ENCODE measurements around the gene HAUS2. TPM values are rescaled to one million over a fixed set of nuclear protein-coding genes. Genes with fewer than 3 reads are reported as not detected.

The HAUS2 gene
- total RNA-seq, 1 donor from 2014 or later: 24.4 TPM

GRCh38 chr15:42611532-42611931 lies 62.9 kb downstream of the HAUS2 start:
- Histone ChIP-seq H3K9me3 (ENCODE audit: insufficient read depth, low read depth, low read length) (no peaks in the 10 kb centered on the region), H3K27me3 (ENCODE audit: insufficient read depth, low read length) (no peaks in the 10 kb centered on the region), H3K27ac (ENCODE audit: low read depth, low read length) (no peak overlapping the region), H3K4me3 (ENCODE audit: insufficient read depth, low read depth, low read length) (no peak overlapping the region), H3K36me3 (ENCODE audit: insufficient read depth, low read length) (no peaks in the 10 kb centered on the region), H3K4me1 (ENCODE audit: insufficient read depth, low read length) (peaks cover 6% of the 10 kb centered on the region), H3K4me2 (ENCODE audit: low read length) (no peak overlapping the region), H3K9ac (ENCODE audit: low read length) (no peak overlapping the region), H3K79me2 (ENCODE audit: insufficient read depth, low read length) (no peaks in the 10 kb centered on the region), H2AFZ (ENCODE audit: low read depth, low read length) (no peak overlapping the region), H4K20me1 (ENCODE audit: insufficient read depth, low read length) (no peaks in the 10 kb centered on the region)
- TF ChIP-seq CTCF (IDR thresholded peaks at IDR 0.05; ENCODE audit: insufficient read depth, low read depth, low read length): no peak
- TF ChIP-seq EZH2 (IDR thresholded peaks at IDR 0.05; ENCODE audit: insufficient read depth, low read length): no peak
- Mint-ChIP-seq H3K27ac (ENCODE audit: unreplicated experiment) (no peak overlapping the region), H3K36me3 (ENCODE audit: low read depth, unreplicated experiment) (no peaks in the 10 kb centered on the region), H3K9me3 (ENCODE audit: unreplicated experiment) (no peaks in the 10 kb centered on the region), H3K27me3 (ENCODE audit: low read depth, unreplicated experiment) (no peaks in the 10 kb centered on the region), H3K4me1 (ENCODE audit: low read depth, unreplicated experiment) (peaks cover 6% of the 10 kb centered on the region), H3K4me3 (ENCODE audit: unreplicated experiment) (no peak overlapping the region)
- FAIRE-seq (no peak), DNase-seq (ENCODE audit: low read depth) (no peak)

GRCh38 chr15:42612367-42612912 lies 63.8 kb downstream of the HAUS2 start:
- H3K27me3 ChIP-seq (ENCODE audit: insufficient read depth, low read length): no peaks in the 10 kb centered on the region
- no peaks in the 10 kb centered on the region for H3K36me3 ChIP-seq (ENCODE audit: insufficient read depth, low read length)
- Mint-ChIP-seq H3K27me3 (ENCODE audit: low read depth, unreplicated experiment) (no peaks in the 10 kb centered on the region), H3K4me1 (ENCODE audit: low read depth, unreplicated experiment) (peaks cover 6% of the 10 kb centered on the region), H3K4me3 (ENCODE audit: unreplicated experiment) (no peak overlapping the region), H3K27ac (ENCODE audit: unreplicated experiment) (no peak overlapping the region), H3K36me3 (ENCODE audit: low read depth, unreplicated experiment) (no peaks in the 10 kb centered on the region), H3K9me3 (ENCODE audit: unreplicated experiment) (no peaks in the 10 kb centered on the region)
- DNase-seq (ENCODE audit: low read depth) (no peak), FAIRE-seq (no peak)
- H3K4me2 ChIP-seq (ENCODE audit: low read length): no peak overlapping the region
- H3K9ac ChIP-seq (ENCODE audit: low read length): no peak overlapping the region
- no peak overlapping the region for H3K27ac ChIP-seq (ENCODE audit: low read depth, low read length)
- no peak overlapping the region for H2AFZ ChIP-seq (ENCODE audit: low read depth, low read length)
- no peaks in the 10 kb centered on the region for H3K9me3 ChIP-seq (ENCODE audit: insufficient read depth, low read depth, low read length)
- no peaks in the 10 kb centered on the region for H3K79me2 ChIP-seq (ENCODE audit: insufficient read depth, low read length)
- no peak overlapping the region for H3K4me3 ChIP-seq (ENCODE audit: insufficient read depth, low read depth, low read length)
- peaks cover 6% of the 10 kb centered on the region for H3K4me1 ChIP-seq (ENCODE audit: insufficient read depth, low read length)
- no peaks in the 10 kb centered on the region for H4K20me1 ChIP-seq (ENCODE audit: insufficient read depth, low read length)
- no peak for TF ChIP-seq CTCF (IDR thresholded peaks at IDR 0.05; ENCODE audit: insufficient read depth, low read depth, low read length)
- TF ChIP-seq EZH2 (IDR thresholded peaks at IDR 0.05; ENCODE audit: insufficient read depth, low read length): no peak

GRCh38 chr15:42616107-42616506 lies 67.5 kb downstream of the HAUS2 start:
- H3K9ac ChIP-seq (ENCODE audit: low read length): no peak overlapping the region
- H3K27ac ChIP-seq (ENCODE audit: low read depth, low read length): no peak overlapping the region
- Mint-ChIP-seq H3K4me1 (ENCODE audit: low read depth, unreplicated experiment) (no peaks in the 10 kb centered on the region), H3K36me3 (ENCODE audit: low read depth, unreplicated experiment) (peaks cover 2% of the 10 kb centered on the region), H3K27ac (ENCODE audit: unreplicated experiment) (no peak overlapping the region), H3K4me3 (ENCODE audit: unreplicated experiment) (no peak overlapping the region), H3K9me3 (ENCODE audit: unreplicated experiment) (no peaks in the 10 kb centered on the region), H3K27me3 (ENCODE audit: low read depth, unreplicated experiment) (no peaks in the 10 kb centered on the region)
- H3K4me2 ChIP-seq (ENCODE audit: low read length): no peak overlapping the region
- H3K27me3 ChIP-seq (ENCODE audit: insufficient read depth, low read length): no peaks in the 10 kb centered on the region
- no peak for TF ChIP-seq CTCF (IDR thresholded peaks at IDR 0.05; ENCODE audit: insufficient read depth, low read depth, low read length)
- TF ChIP-seq EZH2 (IDR thresholded peaks at IDR 0.05; ENCODE audit: insufficient read depth, low read length): no peak
- no peaks in the 10 kb centered on the region for H3K36me3 ChIP-seq (ENCODE audit: insufficient read depth, low read length)
- DNase-seq (ENCODE audit: low read depth) (no peak), FAIRE-seq (peak; percentile 56)
- H4K20me1 ChIP-seq (ENCODE audit: insufficient read depth, low read length): no peaks in the 10 kb centered on the region
- no peak overlapping the region for H3K4me3 ChIP-seq (ENCODE audit: insufficient read depth, low read depth, low read length)
- H2AFZ ChIP-seq (ENCODE audit: low read depth, low read length): no peak overlapping the region
- H3K4me1 ChIP-seq (ENCODE audit: insufficient read depth, low read length): no peaks in the 10 kb centered on the region
- no peaks in the 10 kb centered on the region for H3K9me3 ChIP-seq (ENCODE audit: insufficient read depth, low read depth, low read length)
- H3K79me2 ChIP-seq (ENCODE audit: insufficient read depth, low read length): no peaks in the 10 kb centered on the region
